Transverse colon (tissue), 4 donors: Measurements from ENCODE around the gene PTN. TPM values are rescaled to one million over a fixed set of nuclear protein-coding genes. Genes with fewer than 3 reads are reported as not detected.

Source experiments
- DNase-seq: peaks from one replicate; pipeline ENCODE4 v3.0.0-alpha.2; 2019
- H3K27ac ChIP-seq, 4 donors: fragments of 200-600 bp; sonication (generic); 2 replicates each; pipeline ENCODE4 v1.5.1; 2016 to 2018; ENCODE audit warnings: inconsistent platforms in 4 of 4
- H3K27me3 ChIP-seq: fragments of 200-600 bp; sonication (generic); 2 replicates; pipeline ENCODE4 v1.5.1; 2017; ENCODE audit warnings: inconsistent platforms
- H3K36me3 ChIP-seq, 4 donors: fragments of 200-600 bp; sonication (generic); 2 replicates each; pipeline ENCODE4 v1.5.1; 2017 to 2019; ENCODE audit warnings: inconsistent platforms in 4 of 4
- H3K4me1 ChIP-seq, 4 donors: fragments of 200-600 bp; sonication (generic); 2 replicates each; pipeline ENCODE4 v1.5.1; 2017 to 2020; ENCODE audit warnings: inconsistent platforms in 4 of 4
- H3K4me3 ChIP-seq, 4 donors: fragments of 200-600 bp; sonication (generic); 1 replicate in 1 of 4; 2 replicates in 3 of 4; pipeline versions ENCODE4 v1.5.1 to v1.6.1; 2017 to 2019; ENCODE audit warnings: inconsistent platforms in 4 of 4
- H3K9me3 ChIP-seq, 2 donors: fragments of 200-600 bp; sonication (generic); 2 replicates each; pipeline ENCODE4 v1.5.1; 2017 to 2019; ENCODE audit warnings: inconsistent platforms in 2 of 2
- CTCF ChIP-seq, 5 experiments: fragments of 200-600 bp in 3 of 5; fragments of 450-650 bp in 2 of 5; sonication (generic) in 3 of 5; IDR thresholded peaks; 1 replicate in 2 of 5; 2 replicates in 3 of 5; pipeline ENCODE4 v1.5.1; 2016 to 2017; ENCODE audit warnings: antibody characterized with exemption in 5 of 5, inconsistent platforms in 3 of 5, mild to moderate bottlenecking in 2 of 5, moderate library complexity in 1 of 5
- EP300 ChIP-seq: sonication (generic); formaldehyde crosslinking; IDR thresholded peaks from one replicate; pipeline ENCODE4 v1.6.1; 2017; ENCODE audit warnings: antibody characterized with exemption, low read depth
- POLR2A ChIP-seq: fragments of 450-650 bp; IDR thresholded peaks from one replicate; pipeline ENCODE4 v1.6.1; 2016; ENCODE audit warnings: antibody characterized with exemption, mild to moderate bottlenecking, moderate library complexity
- POLR2AphosphoS5 ChIP-seq, 3 donors: sonication (generic); formaldehyde crosslinking; IDR thresholded peaks; one replicate each; pipeline ENCODE4 v1.6.1; 2016; ENCODE audit warnings: antibody characterized with exemption in 3 of 3
- WGBS, 2 donors: methylation state at CpG; one replicate each; pipeline ENCODE4 v1.1.5; 2018; ENCODE audit warnings: low coverage in 1 of 2; 5-methylcytosine and 5-hydroxymethylcytosine counted together
- in situ Hi-C, 4 donors: fragments of 200-750 bp; cut with MboI; loops; one replicate each; pipeline versions ENCODE4 v1.15.0 to v1.15.1; 2017; ENCODE audit warnings: low sequenced_read_pairs in 3 of 4, low pct_ligation_motif_present in 1 of 4, low pct_unique_long_range_greater_than_20kb in 1 of 4
- intact Hi-C: fragments of 100-400 bp; cut with DNase I; formaldehyde crosslinking; loops from one replicate; pipeline ENCODE4 v1.15.1; 2023; ENCODE audit warnings: low total_unique reads
- total RNA-seq, 4 donors: library from RNA; depleted of rRNA; stranded (reverse); fragments of >200 nt; gene quantifications; one replicate each; pipeline ENCODE4 v1.1.0, GENCODE V29; 2016

The PTN gene
- total RNA-seq, 4 donors from 2014 or later: 3.0 to 6.4 (median 3.8) TPM

- no peak for TF ChIP-seq CTCF (IDR thresholded peaks at IDR 0.05)
- TF ChIP-seq POLR2AphosphoS5 (IDR thresholded peaks at IDR 0.05): no peak
- TF ChIP-seq EP300: no peak
- no peak for TF ChIP-seq POLR2A
- no peak overlapping the region for H3K27ac ChIP-seq
- intact Hi-C loops: no loop called here
- H3K27me3 ChIP-seq: no peaks in the 10 kb centered on the region
- no peak overlapping the region for H3K4me3 ChIP-seq
- no peaks in the 10 kb centered on the region for H3K9me3 ChIP-seq
- DNase-seq: no peak
- 60 to 62% methylated on average over 1 to 2 of the region's 2 CpGs for WGBS, 2 donors
- in situ Hi-C loops: no loop called here
- no peaks in the 10 kb centered on the region for H3K36me3 ChIP-seq
- H3K4me1 ChIP-seq: no peaks in the 10 kb centered on the region
Measured at GRCh38 chr7:137296576-137296975, 47.0 kb downstream of the PTN start.

DNA sequence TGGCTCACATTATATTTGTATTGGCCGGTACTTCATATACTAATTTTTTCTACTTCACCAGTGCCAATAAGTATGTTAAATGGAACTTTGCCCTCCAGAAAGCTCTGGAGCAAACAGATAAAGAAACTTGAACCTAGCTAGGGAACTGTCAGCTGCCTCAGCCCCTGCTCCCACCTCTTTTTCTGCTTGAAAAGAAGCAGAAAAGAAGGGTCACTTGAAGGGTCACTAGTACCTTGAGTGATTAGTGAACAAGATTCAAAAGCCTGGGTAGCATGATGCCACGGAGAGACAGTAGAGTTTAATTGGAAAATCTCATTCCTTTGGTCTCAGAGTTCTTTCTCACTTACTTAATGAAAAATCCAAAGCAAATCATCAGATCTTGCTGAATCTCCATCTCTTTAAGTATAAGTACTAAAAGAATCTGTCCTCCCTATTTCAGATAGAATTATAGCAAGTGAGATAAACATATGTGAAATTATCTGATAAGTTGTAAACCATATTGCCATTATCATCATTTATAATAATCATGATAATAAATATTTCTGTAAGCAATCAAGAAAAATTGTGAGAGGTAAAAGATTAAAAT lies 47.7 kb downstream of the PTN start:
- no peaks in the 10 kb centered on the region for H3K9me3 ChIP-seq
- H3K36me3 ChIP-seq: no peaks in the 10 kb centered on the region
- in situ Hi-C loops: no loop called here
- intact Hi-C loops: no loop called here
- 51 to 56% methylated on average over 2 of the region's 2 CpGs for WGBS, 2 donors
- no peak overlapping the region for H3K4me3 ChIP-seq
- H3K4me1 ChIP-seq: no peaks in the 10 kb centered on the region
- TF ChIP-seq POLR2A (no peak), CTCF (IDR thresholded peaks at IDR 0.05) (no peak)
- no peaks in the 10 kb centered on the region for H3K27me3 ChIP-seq
- no peak for DNase-seq
- H3K27ac ChIP-seq: no peak overlapping the region

- H3K27ac ChIP-seq: no peak overlapping the region
- TF ChIP-seq EP300: no peak
- TF ChIP-seq POLR2A: no peak
- no peak for TF ChIP-seq POLR2AphosphoS5 (IDR thresholded peaks at IDR 0.05)
- TF ChIP-seq CTCF (IDR thresholded peaks at IDR 0.05): no peak
- no peaks in the 10 kb centered on the region for H3K9me3 ChIP-seq
- H3K36me3 ChIP-seq: no peaks in the 10 kb centered on the region
- no peaks in the 10 kb centered on the region for H3K27me3 ChIP-seq
- no peak for DNase-seq
- H3K4me1 ChIP-seq: no peaks in the 10 kb centered on the region
- in situ Hi-C loops (no loop called here), intact Hi-C loops (no loop called here)
- WGBS, 2 donors: 67 to 77% methylated on average over 4 of the region's 4 CpGs
- no peak overlapping the region for H3K4me3 ChIP-seq
Measured at GRCh38 chr7:137289101-137289500, 54.4 kb downstream of the PTN start.

DNA sequence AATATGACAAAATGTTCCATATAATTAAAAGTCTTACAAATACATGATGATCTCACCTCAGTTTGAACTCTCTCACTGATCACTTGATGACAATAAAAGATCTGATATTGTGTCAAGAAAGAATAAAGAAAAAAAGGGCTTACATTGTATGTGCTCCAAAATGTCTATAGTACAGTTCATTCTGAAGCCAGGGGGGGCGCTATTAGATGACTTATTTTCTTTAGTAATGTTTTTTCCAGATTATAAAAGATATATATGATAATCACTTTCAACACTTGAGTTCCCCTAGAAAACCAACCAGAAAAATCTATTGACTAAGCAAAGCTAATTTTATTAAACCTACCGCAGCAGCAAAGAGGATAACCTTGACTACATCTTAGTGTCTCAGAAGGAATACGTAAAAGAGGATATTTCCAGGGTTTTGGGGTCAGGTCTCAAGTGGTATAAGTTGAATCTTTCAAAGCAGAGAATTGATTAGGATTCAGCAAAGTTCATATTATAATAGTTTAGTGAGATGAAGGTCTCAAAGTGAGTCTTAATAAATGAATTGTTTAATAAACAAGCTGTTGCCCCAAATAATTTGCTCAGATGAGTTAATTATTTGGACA lies 55.8 kb downstream of the PTN start:
- Histone ChIP-seq H3K9me3 (no peaks in the 10 kb centered on the region), H3K4me3 (no peak overlapping the region), H3K4me1 (no peaks in the 10 kb centered on the region), H3K27me3 (no peaks in the 10 kb centered on the region), H3K27ac (no peak overlapping the region), H3K36me3 (no peaks in the 10 kb centered on the region)
- intact Hi-C loops (no loop called here), in situ Hi-C loops (no loop called here)
- DNase-seq: no peak
- 63 to 67% methylated on average over 3 of the region's 3 CpGs for WGBS, 2 donors
- no peak for TF ChIP-seq POLR2A
- peak in 1 of 5 experiments; percentile 9 for TF ChIP-seq CTCF (IDR thresholded peaks at IDR 0.05)
